Measurements from ENCODE around the gene ZNF154.
A peak's percentile ranks its signal among the peaks of the same experiment; 100 is the strongest.

ZNF154 gene

DNA sequence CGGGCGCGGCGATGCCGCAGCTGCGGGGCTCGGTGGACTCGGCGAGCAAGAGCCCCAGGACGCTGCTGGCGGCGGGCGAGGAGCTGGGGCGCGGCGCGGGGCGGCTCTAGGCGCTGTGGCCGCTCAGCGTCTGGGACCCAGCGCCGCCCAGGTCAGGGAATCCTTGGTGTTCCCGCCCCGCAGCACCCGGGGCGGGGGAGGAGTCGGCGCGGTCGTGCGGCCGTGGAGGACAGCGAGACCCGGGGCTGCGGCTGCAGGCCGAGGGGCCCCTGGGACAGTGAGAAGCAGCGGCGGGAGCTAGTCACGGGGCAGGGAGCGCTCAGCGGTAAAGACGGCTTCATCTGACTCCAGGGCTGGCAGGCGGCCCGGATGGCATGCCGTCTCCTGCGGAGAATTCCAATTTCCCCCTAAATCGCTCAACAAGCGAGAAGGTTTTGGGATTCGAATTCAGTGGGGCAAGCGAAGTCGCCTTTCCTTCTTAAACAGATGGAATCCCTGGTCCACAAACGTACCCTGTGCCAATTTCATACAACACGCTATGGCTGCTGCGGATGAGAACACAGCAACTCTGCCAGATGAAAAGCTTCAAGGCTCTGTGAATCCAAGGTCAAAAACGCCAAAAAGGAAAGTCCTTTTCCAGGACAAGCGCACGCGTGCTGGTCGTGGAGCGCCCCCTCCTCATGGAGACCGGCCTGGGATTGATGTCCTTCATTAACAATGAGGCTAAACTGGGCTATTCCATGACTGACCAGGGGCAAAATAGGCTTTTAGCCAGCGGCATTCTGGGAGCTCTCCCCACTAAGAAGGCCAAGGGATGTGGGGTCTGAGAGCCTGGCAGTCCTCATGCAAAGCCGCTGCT, 44.5 kb downstream of the ZNF154 start:
- no peak for DNase-seq (ENCODE audit: insufficient read length, low spot score)
- no peak for TF ChIP-seq CTCF (IDR thresholded peaks at IDR 0.05; ENCODE audit: insufficient read depth, missing control alignments)
- FAIRE-seq = no peak

GRCh38 chr19:57656346-57656745, 52.7 kb downstream of the ZNF154 start:
- FAIRE-seq = no peak
- TF ChIP-seq CTCF (IDR thresholded peaks at IDR 0.05; ENCODE audit: insufficient read depth, missing control alignments) = no peak
- DNase-seq (ENCODE audit: insufficient read length, low spot score) = no peak

DNA sequence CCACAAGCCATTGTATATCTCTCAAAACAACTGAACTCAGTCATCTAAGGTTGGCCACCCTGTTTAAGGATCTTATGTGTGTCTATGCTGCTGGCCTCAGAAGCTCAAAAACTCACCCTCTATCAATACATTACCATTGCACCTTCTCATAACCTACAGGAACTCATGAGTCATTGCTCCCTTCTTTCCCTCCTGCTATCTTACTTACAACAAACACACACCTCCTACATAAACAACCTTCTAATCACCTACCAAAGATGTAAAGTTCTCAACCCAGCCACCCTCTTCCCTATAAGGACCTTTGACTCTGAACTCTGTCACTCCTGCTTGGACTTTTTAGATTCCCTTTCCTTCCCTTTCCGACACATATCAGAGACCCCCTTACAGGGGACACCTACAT, 53.6 kb downstream of the ZNF154 start:
- FAIRE-seq = no peak

GRCh38 chr19:57653689-57654088, 55.3 kb downstream of the ZNF154 start:
- no peak for DNase-seq (ENCODE audit: insufficient read length, low spot score)
- FAIRE-seq = no peak
- no peak for TF ChIP-seq CTCF (IDR thresholded peaks at IDR 0.05; ENCODE audit: insufficient read depth, missing control alignments)

More for the DNA sequence above, 53.6 kb downstream of the ZNF154 start:
- TF ChIP-seq CTCF (IDR thresholded peaks at IDR 0.05; ENCODE audit: insufficient read depth, missing control alignments) = no peak
- no peak for DNase-seq (ENCODE audit: insufficient read length, low spot score)

- FAIRE-seq (no peak), DNase-seq (ENCODE audit: insufficient read length, low spot score) (no peak)
- peak; percentile 10 for TF ChIP-seq CTCF (IDR thresholded peaks at IDR 0.05; ENCODE audit: insufficient read depth, missing control alignments)
Measured at GRCh38 chr19:57651654-57651996, 57.4 kb downstream of the ZNF154 start.

DNA sequence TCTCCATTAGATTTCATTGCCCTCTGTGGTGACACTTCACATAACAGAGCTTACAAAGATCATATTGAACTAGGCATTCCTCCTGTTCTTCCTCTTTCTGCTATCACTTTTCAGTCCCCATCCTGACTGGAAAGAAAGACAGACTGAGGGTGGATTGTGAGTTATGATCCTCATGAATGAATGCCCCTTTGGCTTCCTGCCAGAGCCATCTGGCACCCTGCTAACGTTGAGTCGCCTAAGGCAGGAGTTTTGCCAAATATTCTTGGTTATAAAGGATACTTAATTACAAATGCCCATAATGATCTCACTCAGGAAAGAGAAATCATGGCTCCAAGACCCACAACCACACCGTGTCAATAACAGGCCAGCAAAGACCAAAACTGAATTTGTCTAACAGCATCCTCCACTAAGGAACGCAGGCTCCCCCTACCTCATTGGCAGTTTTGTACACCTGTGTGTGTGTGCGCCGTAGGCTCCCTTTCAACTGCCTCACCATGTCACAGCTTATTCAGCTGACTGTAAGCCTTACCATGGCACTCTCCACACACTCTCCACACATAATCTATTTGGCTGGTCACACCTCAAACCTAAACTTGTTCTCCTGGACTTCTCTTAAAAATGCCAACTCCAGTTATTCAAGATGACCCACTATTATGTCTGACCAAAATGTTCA, 60.5 kb downstream of the ZNF154 start:
- FAIRE-seq (no peak), DNase-seq (ENCODE audit: insufficient read length, low spot score) (no peak)
- TF ChIP-seq CTCF (IDR thresholded peaks at IDR 0.05; ENCODE audit: insufficient read depth, missing control alignments) = no peak

Measured in D721Med (cell line).